Vagina (tissue), 2 donors: ENCODE data around the gene NRXN2. TPM values are rescaled to one million over a fixed set of nuclear protein-coding genes. Genes with fewer than 3 reads are reported as not detected.
"Not testable (repeated sequence)": the region's sequence is repeated elsewhere in the genome, so short reads cannot be mapped to it uniquely, and the experiment has no call there.

ENCODE experiments used
- DNase-seq, 2 donors: peaks; one replicate each; pipeline ENCODE4 v3.0.0-alpha.2; 2017; ENCODE audit errors: extremely low spot score in 2 of 2
- H3K27ac ChIP-seq: fragments of 200-600 bp; sonication (generic); one replicate; pipeline ENCODE4 v1.5.1; 2019
- H3K27me3 ChIP-seq: fragments of 200-600 bp; sonication (generic); one replicate; pipeline ENCODE4 v1.5.1; 2019
- H3K36me3 ChIP-seq, 2 donors: fragments of 200-600 bp; sonication (generic); one replicate each; pipeline ENCODE4 v1.5.1; 2017 to 2019
- H3K4me1 ChIP-seq: fragments of 200-600 bp; sonication (generic); one replicate; pipeline ENCODE4 v1.5.1; 2019
- H3K4me3 ChIP-seq, 2 donors: fragments of 200-600 bp; sonication (generic); 1 replicate in 1 of 2; 2 replicates in 1 of 2; pipeline ENCODE4 v1.5.1; 2016 to 2019
- H3K9me3 ChIP-seq: fragments of 200-600 bp; sonication (generic); one replicate; pipeline ENCODE4 v1.5.1; 2019
- CTCF ChIP-seq, 3 experiments: fragments of 450-650 bp in 2 of 3; fragments of 200-600 bp in 1 of 3; sonication (generic) in 1 of 3; IDR thresholded peaks; one replicate each; pipeline ENCODE4 v1.5.1; 2017 to 2019; ENCODE audit warnings: antibody characterized with exemption in 3 of 3, mild to moderate bottlenecking in 2 of 3, moderate library complexity in 2 of 3
- POLR2A ChIP-seq, 2 donors: fragments of 450-650 bp; IDR thresholded peaks; one replicate each; pipeline ENCODE4 v1.6.1; 2017; ENCODE audit warnings: antibody characterized with exemption in 2 of 2, mild to moderate bottlenecking in 2 of 2, moderate library complexity in 2 of 2
- POLR2AphosphoS5 ChIP-seq, 2 donors: sonication (generic); formaldehyde crosslinking; IDR thresholded peaks; one replicate each; pipeline ENCODE4 v1.9.0; 2017; ENCODE audit warnings: antibody characterized with exemption in 2 of 2, mild to moderate bottlenecking in 2 of 2, low read depth in 1 of 2; ENCODE audit not compliant: insufficient read depth in 1 of 2
- intact Hi-C: fragments of 100-400 bp; cut with DNase I; formaldehyde crosslinking; loops from one replicate; pipeline ENCODE4 v1.15.1; 2023
- total RNA-seq: library from RNA; depleted of rRNA; stranded (reverse); fragments of >200 nt; gene quantifications from one replicate; pipeline ENCODE4 v1.2.3, GENCODE V29; 2016

The NRXN2 gene
- total RNA-seq, 1 donor from 2014 or later: 16.9 TPM

DNA sequence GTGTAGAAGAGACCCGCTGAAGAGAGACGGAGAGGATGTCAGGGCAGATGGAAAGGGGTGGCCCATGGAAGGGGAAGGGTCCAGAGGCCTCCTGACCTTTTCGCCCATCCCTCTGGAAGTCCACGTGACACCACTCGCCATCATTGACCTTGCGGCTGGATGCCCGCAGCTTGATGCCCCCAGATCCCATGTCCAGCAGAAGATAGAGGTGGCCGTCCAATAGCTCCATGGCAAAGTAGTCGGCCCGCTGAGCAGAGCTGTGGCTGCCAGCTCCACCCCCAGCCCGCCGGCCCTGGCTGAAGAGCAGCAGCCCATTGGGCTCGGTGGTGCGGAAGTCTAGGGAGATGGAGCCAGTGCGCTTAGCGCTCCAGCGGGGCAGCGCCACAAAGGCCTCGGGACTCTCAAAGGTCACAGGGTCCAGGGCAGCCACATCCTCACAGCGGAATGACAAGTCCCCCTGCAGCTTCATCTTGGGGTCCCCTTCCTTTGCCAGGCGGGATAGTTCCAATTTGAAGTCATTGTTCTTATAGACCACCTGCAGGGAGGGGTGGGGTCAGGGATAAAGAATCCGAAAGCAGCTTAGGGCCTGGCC, 55.7 kb downstream of the NRXN2 start:
- no peaks in the 10 kb centered on the region for H3K9me3 ChIP-seq
- no peaks in the 10 kb centered on the region for H3K36me3 ChIP-seq
- DNase-seq: no peak
- intact Hi-C loops: no loop called here
- no peak for TF ChIP-seq CTCF (IDR thresholded peaks at IDR 0.05)
- no peak for TF ChIP-seq POLR2AphosphoS5 (IDR thresholded peaks at IDR 0.05; ENCODE audit: insufficient read depth in 1 of 2, low read depth in 1 of 2)
- no peak for TF ChIP-seq POLR2A (IDR thresholded peaks at IDR 0.05)
- H3K27ac ChIP-seq: no peak overlapping the region
- H3K4me3 ChIP-seq: no peak overlapping the region
- H3K4me1 ChIP-seq: no peaks in the 10 kb centered on the region
- H3K27me3 ChIP-seq: no peaks in the 10 kb centered on the region

- no peak for TF ChIP-seq POLR2AphosphoS5 (IDR thresholded peaks at IDR 0.05; ENCODE audit: insufficient read depth in 1 of 2, low read depth in 1 of 2)
- TF ChIP-seq CTCF (IDR thresholded peaks at IDR 0.05): no peak
- no peak for TF ChIP-seq POLR2A (IDR thresholded peaks at IDR 0.05)
- Histone ChIP-seq H3K27me3 (no peaks in the 10 kb centered on the region), H3K36me3 (no peaks in the 10 kb centered on the region), H3K9me3 (no peaks in the 10 kb centered on the region), H3K27ac (no peak overlapping the region), H3K4me1 (no peaks in the 10 kb centered on the region), H3K4me3 (no peak overlapping the region)
- no peak for DNase-seq
- intact Hi-C loops: no loop called here
These were observed 57.6 kb downstream of the NRXN2 start for GRCh38 chr11:64665411-64665821.

DNA sequence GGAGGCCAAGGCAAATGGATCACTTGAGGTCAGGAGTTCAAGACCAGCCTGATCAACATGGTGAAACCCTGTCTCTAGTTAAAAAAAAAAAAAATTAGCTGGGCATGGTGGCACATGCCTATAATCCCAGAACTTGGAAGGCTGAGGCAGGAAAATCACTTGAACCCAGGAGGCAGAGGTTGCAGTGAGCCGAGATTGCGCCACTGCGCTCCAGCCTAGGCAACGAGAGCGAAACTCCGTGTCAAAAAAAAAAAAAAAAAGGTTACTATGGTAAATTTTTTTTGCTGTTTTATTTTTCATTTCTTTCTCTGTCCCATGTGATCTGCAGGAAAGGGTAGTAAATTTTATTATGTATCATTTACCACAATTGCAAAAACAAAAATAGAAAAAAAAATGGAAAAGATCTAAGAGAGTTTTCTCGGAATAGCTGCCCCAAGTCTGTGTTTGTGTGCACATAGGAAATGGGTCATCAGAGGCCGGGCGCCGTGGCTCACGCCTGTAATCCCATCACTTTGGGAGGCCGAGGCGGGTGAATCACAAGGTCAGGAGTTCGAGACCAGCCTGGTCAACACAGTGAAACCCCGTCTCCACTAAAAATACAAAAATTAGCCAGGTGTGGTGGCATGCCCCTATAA, 58.6 kb downstream of the NRXN2 start:
- H3K27ac ChIP-seq, H3K4me3 ChIP-seq, DNase-seq, H3K9me3 ChIP-seq, H3K4me1 ChIP-seq, H3K36me3 ChIP-seq, H3K27me3 ChIP-seq, intact Hi-C loops: not testable (repeated sequence)

- Histone ChIP-seq H3K4me1 (peaks cover 5% of the 10 kb centered on the region), H3K36me3 (no peaks in the 10 kb centered on the region), H3K27ac (no peak overlapping the region), H3K9me3 (no peaks in the 10 kb centered on the region), H3K27me3 (no peaks in the 10 kb centered on the region), H3K4me3 (no peak overlapping the region)
- DNase-seq: no peak
- intact Hi-C loops: no loop called here
- TF ChIP-seq POLR2A (IDR thresholded peaks at IDR 0.05) (no peak), POLR2AphosphoS5 (IDR thresholded peaks at IDR 0.05; ENCODE audit: insufficient read depth in 1 of 2, low read depth in 1 of 2) (no peak), CTCF (IDR thresholded peaks at IDR 0.05) (no peak)
These were observed 59.3 kb downstream of the NRXN2 start for GRCh38 chr11:64663656-64664055.

DNA sequence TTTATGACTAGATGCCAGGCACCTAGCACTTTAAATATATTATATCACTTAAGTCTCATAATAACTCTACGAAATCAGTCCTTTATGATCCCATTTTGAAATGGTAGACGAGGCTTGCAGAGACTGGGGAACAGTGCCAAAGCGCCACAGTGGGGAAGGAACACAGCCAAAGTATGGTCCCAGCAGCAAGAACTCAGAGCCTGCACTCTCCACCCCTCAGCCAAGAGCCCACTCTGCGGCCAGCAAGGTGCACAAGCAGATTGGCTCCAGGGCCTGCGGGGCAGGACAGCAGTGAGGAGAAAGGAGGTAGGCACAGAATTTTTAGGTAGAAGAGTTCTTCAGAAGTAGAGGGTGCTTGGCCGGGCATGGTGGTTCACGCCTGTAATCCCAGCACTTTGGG, 61.4 kb downstream of the NRXN2 start:
- Histone ChIP-seq H3K4me1 (peaks cover 13% of the 10 kb centered on the region), H3K9me3 (no peaks in the 10 kb centered on the region), H3K27me3 (no peaks in the 10 kb centered on the region), H3K27ac (no peak overlapping the region), H3K4me3 (no peak overlapping the region), H3K36me3 (no peaks in the 10 kb centered on the region)
- no peak for TF ChIP-seq CTCF (IDR thresholded peaks at IDR 0.05)
- no peak for TF ChIP-seq POLR2AphosphoS5 (IDR thresholded peaks at IDR 0.05; ENCODE audit: insufficient read depth in 1 of 2, low read depth in 1 of 2)
- TF ChIP-seq POLR2A (IDR thresholded peaks at IDR 0.05): no peak
- no peak for DNase-seq
- intact Hi-C loops: no loop called here
